Measurements from ENCODE around the gene PAX7.
"Not testable (repeated sequence)": the region's sequence is repeated elsewhere in the genome, so short reads cannot be mapped to it uniquely, and the experiment has no call there.

PAX7 gene

DNA sequence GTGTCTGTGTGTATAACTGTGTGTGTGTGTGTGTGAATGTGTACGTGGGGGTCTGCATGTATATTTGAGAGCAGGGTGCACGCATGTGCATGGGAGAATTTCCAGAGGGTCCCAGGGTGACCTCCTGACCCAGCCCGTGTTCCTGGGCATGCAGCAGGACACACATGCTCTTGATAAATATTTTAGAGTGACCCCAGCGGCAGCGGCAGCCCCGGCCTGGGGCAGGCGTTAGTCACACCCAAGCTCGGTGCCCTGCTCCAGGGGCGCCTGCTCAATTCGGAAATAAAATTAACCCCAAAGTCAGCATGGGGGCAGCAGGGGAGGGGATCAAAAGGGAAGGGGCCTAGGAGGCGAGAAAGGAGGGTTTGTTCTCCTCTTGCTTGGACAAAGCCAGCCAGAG is 107.5 kb downstream of the PAX7 start:
- Histone ChIP-seq H3K36me3 (no peaks in the 10 kb centered on the region), H3K27ac (no peak overlapping the region), H3K9me3 (no peaks in the 10 kb centered on the region), H3K27me3 (peaks cover 15% of the 10 kb centered on the region), H3K4me3 (ENCODE audit: low read depth in 1 of 2, low read length in 1 of 2) (no peak overlapping the region), H3K4me1 (ENCODE audit: control insufficient read depth in 1 of 2, insufficient read depth in 1 of 2, low read depth in 1 of 2, low read length in 1 of 2) (no peaks in the 10 kb centered on the region)
- no peak for TF ChIP-seq CTCF (IDR thresholded peaks at IDR 0.05)

DNA sequence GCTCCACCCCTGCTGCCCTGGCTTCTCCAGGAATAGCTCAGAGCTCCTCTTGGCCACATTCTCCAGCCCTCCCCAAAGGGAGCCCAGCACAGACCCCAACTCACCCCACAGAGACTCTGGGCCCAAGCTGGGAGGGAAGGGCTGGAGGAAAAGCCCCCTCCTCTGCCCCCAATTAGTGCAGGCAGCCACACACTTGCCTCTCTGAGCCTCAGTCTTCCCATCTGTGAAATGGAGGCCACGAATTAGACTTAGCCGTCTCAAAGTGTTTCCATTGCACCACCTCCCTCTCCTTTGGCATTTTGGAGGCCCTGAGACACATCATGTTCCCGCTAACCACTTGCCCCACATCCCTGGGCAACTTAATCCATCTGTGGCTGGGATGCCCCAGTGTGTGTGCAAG is 108.0 kb downstream of the PAX7 start:
- Histone ChIP-seq H3K36me3 (no peaks in the 10 kb centered on the region), H3K27ac (no peak overlapping the region), H3K9me3 (no peaks in the 10 kb centered on the region), H3K4me1 (ENCODE audit: control insufficient read depth in 1 of 2, insufficient read depth in 1 of 2, low read depth in 1 of 2, low read length in 1 of 2) (no peaks in the 10 kb centered on the region), H3K4me3 (ENCODE audit: low read depth in 1 of 2, low read length in 1 of 2) (no peak overlapping the region), H3K27me3 (peaks cover 15% of the 10 kb centered on the region)
- no peak for TF ChIP-seq CTCF (IDR thresholded peaks at IDR 0.05)

GRCh38 chr1:18739408-18739807 is 108.8 kb downstream of the PAX7 start:
- H3K27me3 ChIP-seq, result peaks cover 11% of the 10 kb centered on the region
- H3K27ac ChIP-seq, result no peak overlapping the region
- no peak overlapping the region for H3K4me3 ChIP-seq (ENCODE audit: low read depth in 1 of 2, low read length in 1 of 2)
- no peak for TF ChIP-seq CTCF (IDR thresholded peaks at IDR 0.05)
- H3K4me1 ChIP-seq (ENCODE audit: control insufficient read depth in 1 of 2, insufficient read depth in 1 of 2, low read depth in 1 of 2, low read length in 1 of 2), result no peaks in the 10 kb centered on the region
- no peaks in the 10 kb centered on the region for H3K9me3 ChIP-seq
- no peaks in the 10 kb centered on the region for H3K36me3 ChIP-seq

- Histone ChIP-seq H3K4me3 (ENCODE audit: low read depth in 1 of 2, low read length in 1 of 2) (no peak overlapping the region), H3K27ac (no peak overlapping the region), H3K4me1 (ENCODE audit: control insufficient read depth in 1 of 2, insufficient read depth in 1 of 2, low read depth in 1 of 2, low read length in 1 of 2) (no peaks in the 10 kb centered on the region), H3K27me3 (peaks cover 6% of the 10 kb centered on the region), H3K9me3 (no peaks in the 10 kb centered on the region), H3K36me3 (no peaks in the 10 kb centered on the region)
- no peak for TF ChIP-seq CTCF (IDR thresholded peaks at IDR 0.05)
These were observed 109.3 kb downstream of the PAX7 start for GRCh38 chr1:18739897-18740296.

- no peaks in the 10 kb centered on the region for H3K9me3 ChIP-seq
- peaks cover 3% of the 10 kb centered on the region for H3K27me3 ChIP-seq
- TF ChIP-seq CTCF (IDR thresholded peaks at IDR 0.05), result no peak
- no peak overlapping the region for H3K4me3 ChIP-seq (ENCODE audit: low read depth in 1 of 2, low read length in 1 of 2)
- H3K36me3 ChIP-seq, result no peaks in the 10 kb centered on the region
- H3K4me1 ChIP-seq (ENCODE audit: control insufficient read depth in 1 of 2, insufficient read depth in 1 of 2, low read depth in 1 of 2, low read length in 1 of 2), result no peaks in the 10 kb centered on the region
- no peak overlapping the region for H3K27ac ChIP-seq
These were observed 110.0 kb downstream of the PAX7 start for GRCh38 chr1:18740617-18741016.

- Histone ChIP-seq H3K9me3 (no peaks in the 10 kb centered on the region), H3K4me3 (ENCODE audit: low read depth in 1 of 2, low read length in 1 of 2) (no peak overlapping the region), H3K27ac (no peak overlapping the region), H3K36me3 (no peaks in the 10 kb centered on the region), H3K4me1 (ENCODE audit: control insufficient read depth in 1 of 2, insufficient read depth in 1 of 2, low read depth in 1 of 2, low read length in 1 of 2) (no peaks in the 10 kb centered on the region), H3K27me3 (peaks cover 2% of the 10 kb centered on the region)
- no peak for TF ChIP-seq CTCF (IDR thresholded peaks at IDR 0.05)
These were observed 112.6 kb downstream of the PAX7 start for GRCh38 chr1:18743233-18743632.

GRCh38 chr1:18744381-18744780 is 113.7 kb downstream of the PAX7 start:
- not testable (repeated sequence) for H3K4me1 ChIP-seq (ENCODE audit: control insufficient read depth in 1 of 2, insufficient read depth in 1 of 2, low read depth in 1 of 2, low read length in 1 of 2); H3K27me3 ChIP-seq

More at GRCh38 chr1:18744381-18744780, 113.7 kb downstream of the PAX7 start:
- H3K4me3 ChIP-seq (ENCODE audit: low read depth in 1 of 2, low read length in 1 of 2); H3K27ac ChIP-seq; H3K9me3 ChIP-seq; H3K36me3 ChIP-seq: not testable (repeated sequence)
